Skeletal muscle tissue (tissue), 4 donors: ENCODE results near the gene AICDA. TPM values are rescaled to one million over a fixed set of nuclear protein-coding genes. Genes with fewer than 3 reads are reported as not detected.
"Not testable (repeated sequence)": the region's sequence is repeated elsewhere in the genome, so short reads cannot be mapped to it uniquely, and the experiment has no call there.

ENCODE experiments used
- H3K27ac ChIP-seq: one replicate; pipeline ENCODE4 v1.7.0; 2013; ENCODE audit warnings: mild to moderate bottlenecking, low read depth, low read length, inconsistent platforms
- H3K27me3 ChIP-seq, 3 donors: one replicate each; pipeline ENCODE4 v1.7.0; 2013; ENCODE audit warnings: low read length in 3 of 3; ENCODE audit not compliant: control insufficient read depth in 3 of 3, insufficient read depth in 3 of 3
- H3K36me3 ChIP-seq, 3 donors: one replicate each; pipeline ENCODE4 v1.7.0; 2013; ENCODE audit warnings: low read length in 3 of 3; ENCODE audit not compliant: control insufficient read depth in 3 of 3, insufficient read depth in 3 of 3
- H3K4me1 ChIP-seq, 3 donors: one replicate each; pipeline ENCODE4 v1.7.0; 2013; ENCODE audit warnings: low read length in 3 of 3, mild to moderate bottlenecking in 3 of 3; ENCODE audit not compliant: control insufficient read depth in 3 of 3, insufficient read depth in 3 of 3
- H3K4me3 ChIP-seq, 3 donors: one replicate each; pipeline ENCODE4 v1.7.0; 2013; ENCODE audit warnings: low read length in 3 of 3
- H3K9ac ChIP-seq, 3 donors: one replicate each; pipeline ENCODE4 v1.7.0; 2013; ENCODE audit warnings: low read length in 3 of 3, mild to moderate bottlenecking in 3 of 3, moderate library complexity in 2 of 3, low read depth in 1 of 3
- H3K9me3 ChIP-seq, 3 donors: one replicate each; pipeline ENCODE4 v1.7.0; 2013; ENCODE audit warnings: low read length in 3 of 3; ENCODE audit not compliant: control insufficient read depth in 3 of 3
- total RNA-seq: library from RNA; depleted of rRNA; stranded (reverse); fragments of >200 nt; gene quantifications from one replicate; pipeline ENCODE4 v1.2.3, GENCODE V29; 2014
- donor health status: Osteomylitis.

The AICDA gene
- total RNA-seq, 1 donor from 2014 or later = not detected

GRCh38 chr12:8590842-8591545 lies 21.7 kb downstream of the AICDA start:
- Histone ChIP-seq H3K9ac (no peak overlapping the region), H3K27me3 (no peaks in the 10 kb centered on the region), H3K4me3 (no peak overlapping the region), H3K9me3 (no peaks in the 10 kb centered on the region), H3K36me3 (no peaks in the 10 kb centered on the region), H3K4me1 (no peaks in the 10 kb centered on the region), H3K27ac (no peak overlapping the region)

- Histone ChIP-seq H3K9me3 (no peaks in the 10 kb centered on the region), H3K4me1 (no peaks in the 10 kb centered on the region), H3K27me3 (no peaks in the 10 kb centered on the region), H3K27ac (no peak overlapping the region), H3K9ac (no peak overlapping the region), H3K4me3 (no peak overlapping the region), H3K36me3 (no peaks in the 10 kb centered on the region)
Measured at GRCh38 chr12:8589679-8590078, 23.0 kb downstream of the AICDA start.

GRCh38 chr12:8584478-8584877 lies 28.2 kb downstream of the AICDA start:
- H3K36me3 ChIP-seq, H3K27me3 ChIP-seq, H3K9ac ChIP-seq, H3K9me3 ChIP-seq, H3K4me1 ChIP-seq, H3K27ac ChIP-seq, H3K4me3 ChIP-seq: not testable (repeated sequence)

- H3K4me1 ChIP-seq = no peaks in the 10 kb centered on the region
- H3K9me3 ChIP-seq = no peaks in the 10 kb centered on the region
- no peak overlapping the region for H3K9ac ChIP-seq
- H3K27me3 ChIP-seq = no peaks in the 10 kb centered on the region
- no peaks in the 10 kb centered on the region for H3K36me3 ChIP-seq
- H3K4me3 ChIP-seq = no peak overlapping the region
- H3K27ac ChIP-seq = no peak overlapping the region
Measured at GRCh38 chr12:8584004-8584403, 28.7 kb downstream of the AICDA start.

- no peak overlapping the region for H3K27ac ChIP-seq
- no peaks in the 10 kb centered on the region for H3K9me3 ChIP-seq
- H3K4me3 ChIP-seq = no peak overlapping the region
- H3K27me3 ChIP-seq = no peaks in the 10 kb centered on the region
- H3K4me1 ChIP-seq = no peaks in the 10 kb centered on the region
- no peak overlapping the region for H3K9ac ChIP-seq
- no peaks in the 10 kb centered on the region for H3K36me3 ChIP-seq
Measured at GRCh38 chr12:8581098-8581784, 31.4 kb downstream of the AICDA start.

GRCh38 chr12:8577879-8578278 lies 34.8 kb downstream of the AICDA start:
- Histone ChIP-seq H3K4me1 (no peaks in the 10 kb centered on the region), H3K27ac (no peak overlapping the region), H3K4me3 (no peak overlapping the region), H3K27me3 (no peaks in the 10 kb centered on the region), H3K36me3 (no peaks in the 10 kb centered on the region), H3K9ac (no peak overlapping the region), H3K9me3 (no peaks in the 10 kb centered on the region)

- no peak overlapping the region for H3K9ac ChIP-seq
- no peak overlapping the region for H3K4me3 ChIP-seq
- H3K36me3 ChIP-seq = no peaks in the 10 kb centered on the region
- H3K27me3 ChIP-seq = no peaks in the 10 kb centered on the region
- no peaks in the 10 kb centered on the region for H3K4me1 ChIP-seq
- no peaks in the 10 kb centered on the region for H3K9me3 ChIP-seq
- no peak overlapping the region for H3K27ac ChIP-seq
Measured at GRCh38 chr12:8572507-8572906, 40.2 kb downstream of the AICDA start.

- Histone ChIP-seq H3K27me3 (peaks cover 0 to 2% (median 0%) of the 10 kb centered on the region in 3 donors), H3K4me1 (no peaks in the 10 kb centered on the region), H3K36me3 (no peaks in the 10 kb centered on the region), H3K27ac (no peak overlapping the region), H3K4me3 (no peak overlapping the region), H3K9me3 (peaks cover 0 to 4% (median 0%) of the 10 kb centered on the region in 3 donors), H3K9ac (no peak overlapping the region)
Measured at GRCh38 chr12:8566525-8566924, 46.1 kb downstream of the AICDA start.

- H3K27me3 ChIP-seq, H3K36me3 ChIP-seq, H3K27ac ChIP-seq, H3K9me3 ChIP-seq, H3K4me1 ChIP-seq, H3K4me3 ChIP-seq, H3K9ac ChIP-seq: not testable (repeated sequence)
Measured at GRCh38 chr12:8566052-8566451, 46.6 kb downstream of the AICDA start.

GRCh38 chr12:8564656-8565055 lies 48.0 kb downstream of the AICDA start:
- Histone ChIP-seq H3K9me3 (peaks cover 0 to 4% (median 0%) of the 10 kb centered on the region in 3 donors), H3K36me3 (no peaks in the 10 kb centered on the region), H3K27me3 (peaks cover 0 to 5% (median 0%) of the 10 kb centered on the region in 3 donors), H3K9ac (no peak overlapping the region), H3K27ac (no peak overlapping the region), H3K4me1 (no peaks in the 10 kb centered on the region), H3K4me3 (no peak overlapping the region)
